HEK293 (cell line): ENCODE measurements around the gene ABCB9.
"Not testable (repeated sequence)": the region's sequence is repeated elsewhere in the genome, so short reads cannot be mapped to it uniquely, and the experiment has no call there.

Source experiments
- CTCF ChIA-PET: fragments of 350-600 bp; formaldehyde crosslinking; extraction: SDS; loops from one replicate; lab custom pipeline; 2021; ENCODE audit warnings: antibody characterized with exemption; lab: Yijun Ruan, JAX
- POLR2A ChIA-PET: fragments of 300-600 bp; formaldehyde crosslinking; extraction: SDS; loops from one replicate; lab custom pipeline; 2020; ENCODE audit warnings: antibody characterized with exemption, inconsistent platforms; lab: Yijun Ruan, JAX
- H3K27ac ChIP-seq: fragments of 200-500 bp; sonication (Bioruptor generic); 2 replicates; pipeline ENCODE4 v1.5.1; 2014; ENCODE audit warnings: low read depth, low read length, control low read depth, inconsistent platforms; ENCODE audit errors: extremely low read depth
- H3K36me3 ChIP-seq, 2 experiments: fragments of 200-500 bp in 1 of 2; sonication (Bioruptor generic) in 1 of 2; 1 replicate in 1 of 2; 2 replicates in 1 of 2; pipeline ENCODE4 v1.5.1; 2014 to 2017; ENCODE audit warnings: inconsistent platforms in 2 of 2, low read length in 2 of 2; ENCODE audit not compliant: control insufficient read depth in 2 of 2, insufficient read depth in 1 of 2
- H3K4me1 ChIP-seq: fragments of 200-500 bp; sonication (Bioruptor generic); 2 replicates; pipeline ENCODE4 v1.5.1; 2014; ENCODE audit warnings: mild to moderate bottlenecking, low read length, inconsistent platforms; ENCODE audit not compliant: control insufficient read depth, insufficient read depth
- H3K4me3 ChIP-seq: 2 replicates; pipeline ENCODE4 v1.5.1; 2011; ENCODE audit warnings: low read depth, mild to moderate bottlenecking, control low read depth, low read length, moderate library complexity
- H3K9me3 ChIP-seq: fragments of 200-500 bp; sonication (Bioruptor generic); 2 replicates; pipeline ENCODE4 v1.5.1; 2014; ENCODE audit warnings: low read depth, low read length, inconsistent platforms; ENCODE audit not compliant: control insufficient read depth, insufficient read depth
- FEZF1 ChIP-seq: fragments of 450-650 bp; formaldehyde crosslinking; IDR thresholded peaks from 2 replicates; pipeline ENCODE4 v1.5.1; 2016; ENCODE audit warnings: missing biosample characterization, missing genetic modification characterization
- HOXA7 ChIP-seq: sonication (generic); formaldehyde crosslinking; IDR thresholded peaks from 2 replicates; pipeline ENCODE4 v1.8.1; 2022; ENCODE audit warnings: missing genetic modification reagents, borderline replicate concordance
- KLF16 ChIP-seq: fragments of 450-650 bp; formaldehyde crosslinking; IDR thresholded peaks from 2 replicates; pipeline ENCODE4 v1.5.1; 2017; ENCODE audit warnings: missing biosample characterization, missing genetic modification characterization
- MYNN ChIP-seq: fragments of 450-650 bp; formaldehyde crosslinking; IDR thresholded peaks from 2 replicates; pipeline ENCODE4 v1.5.1; 2016; ENCODE audit warnings: missing biosample characterization, missing genetic modification characterization, borderline replicate concordance
- WT1 ChIP-seq: fragments of 450-650 bp; formaldehyde crosslinking; IDR thresholded peaks from 2 replicates; pipeline ENCODE4 v1.5.1; 2016; ENCODE audit warnings: missing biosample characterization, missing genetic modification characterization
- ZBTB1 ChIP-seq: fragments of 450-650 bp; formaldehyde crosslinking; IDR thresholded peaks from 2 replicates; pipeline ENCODE4 v1.5.1; 2016; ENCODE audit warnings: missing biosample characterization, missing genetic modification characterization
- ZFHX2 ChIP-seq: fragments of 450-650 bp; formaldehyde crosslinking; conservative IDR thresholded peaks from 2 replicates; pipeline ENCODE4 v1.5.1; 2016; ENCODE audit warnings: missing biosample characterization, missing genetic modification characterization
- ZNF157 ChIP-seq: fragments of 450-650 bp; formaldehyde crosslinking; IDR thresholded peaks from 2 replicates; pipeline ENCODE4 v1.5.1; 2016; ENCODE audit warnings: missing biosample characterization, missing genetic modification characterization
- ZNF16 ChIP-seq: fragments of 450-650 bp; formaldehyde crosslinking; IDR thresholded peaks from 2 replicates; pipeline ENCODE4 v1.5.1; 2016; ENCODE audit warnings: low read depth, missing biosample characterization, missing genetic modification characterization
- ZNF175 ChIP-seq: fragments of 450-650 bp; formaldehyde crosslinking; IDR thresholded peaks from 2 replicates; pipeline ENCODE4 v1.5.1; 2016; ENCODE audit warnings: missing biosample characterization, missing genetic modification characterization
- ZNF423 ChIP-seq: fragments of 450-650 bp; formaldehyde crosslinking; IDR thresholded peaks from 2 replicates; pipeline ENCODE4 v1.5.1; 2016; ENCODE audit warnings: missing biosample characterization, missing genetic modification characterization
- ZNF555 ChIP-seq: fragments of 450-650 bp; formaldehyde crosslinking; conservative IDR thresholded peaks from 2 replicates; pipeline ENCODE4 v1.5.1; 2017; ENCODE audit warnings: missing biosample characterization, mild to moderate bottlenecking, missing genetic modification characterization, inconsistent platforms
- ZNF654 ChIP-seq: fragments of 450-650 bp; formaldehyde crosslinking; IDR thresholded peaks from 2 replicates; pipeline ENCODE4 v1.5.1; 2016; ENCODE audit warnings: low read depth, missing biosample characterization, missing genetic modification characterization
- ZNF677 ChIP-seq: fragments of 450-650 bp; IDR thresholded peaks from 2 replicates; pipeline ENCODE4 v1.5.0; 2018; ENCODE audit warnings: missing biosample characterization, mild to moderate bottlenecking, missing genetic modification characterization, moderate library complexity
- ZXDB ChIP-seq: fragments of 450-650 bp; formaldehyde crosslinking; IDR thresholded peaks from 2 replicates; pipeline ENCODE4 v1.5.1; 2016; ENCODE audit warnings: missing biosample characterization, missing genetic modification characterization
- TF ChIP-seq, protein P1 (sequence below): fragments of 450-650 bp; formaldehyde crosslinking; IDR thresholded peaks from 2 replicates; pipeline ENCODE4 v1.5.1; 2017; ENCODE audit warnings: missing biosample characterization, missing genetic modification characterization
- TF ChIP-seq, protein P2 (sequence below): fragments of 450-650 bp; IDR thresholded peaks from 2 replicates; pipeline ENCODE4 v1.5.1; 2018; ENCODE audit warnings: missing biosample characterization, mild to moderate bottlenecking, missing genetic modification characterization
- TF ChIP-seq, protein P3 (sequence below): fragments of 450-650 bp; formaldehyde crosslinking; IDR thresholded peaks from 2 replicates; pipeline ENCODE4 v1.5.1; 2017; ENCODE audit warnings: missing biosample characterization, missing genetic modification characterization
- TF ChIP-seq, protein P4 (sequence below): fragments of 450-650 bp; formaldehyde crosslinking; IDR thresholded peaks from 2 replicates; pipeline ENCODE4 v1.5.1; 2016; ENCODE audit warnings: missing biosample characterization, missing genetic modification characterization, borderline replicate concordance
- TF ChIP-seq, protein P5 (sequence below): fragments of 450-650 bp; formaldehyde crosslinking; IDR thresholded peaks from 2 replicates; pipeline ENCODE4 v1.5.1; 2017; ENCODE audit warnings: missing biosample characterization, missing genetic modification characterization

ABCB9 gene

DNA sequence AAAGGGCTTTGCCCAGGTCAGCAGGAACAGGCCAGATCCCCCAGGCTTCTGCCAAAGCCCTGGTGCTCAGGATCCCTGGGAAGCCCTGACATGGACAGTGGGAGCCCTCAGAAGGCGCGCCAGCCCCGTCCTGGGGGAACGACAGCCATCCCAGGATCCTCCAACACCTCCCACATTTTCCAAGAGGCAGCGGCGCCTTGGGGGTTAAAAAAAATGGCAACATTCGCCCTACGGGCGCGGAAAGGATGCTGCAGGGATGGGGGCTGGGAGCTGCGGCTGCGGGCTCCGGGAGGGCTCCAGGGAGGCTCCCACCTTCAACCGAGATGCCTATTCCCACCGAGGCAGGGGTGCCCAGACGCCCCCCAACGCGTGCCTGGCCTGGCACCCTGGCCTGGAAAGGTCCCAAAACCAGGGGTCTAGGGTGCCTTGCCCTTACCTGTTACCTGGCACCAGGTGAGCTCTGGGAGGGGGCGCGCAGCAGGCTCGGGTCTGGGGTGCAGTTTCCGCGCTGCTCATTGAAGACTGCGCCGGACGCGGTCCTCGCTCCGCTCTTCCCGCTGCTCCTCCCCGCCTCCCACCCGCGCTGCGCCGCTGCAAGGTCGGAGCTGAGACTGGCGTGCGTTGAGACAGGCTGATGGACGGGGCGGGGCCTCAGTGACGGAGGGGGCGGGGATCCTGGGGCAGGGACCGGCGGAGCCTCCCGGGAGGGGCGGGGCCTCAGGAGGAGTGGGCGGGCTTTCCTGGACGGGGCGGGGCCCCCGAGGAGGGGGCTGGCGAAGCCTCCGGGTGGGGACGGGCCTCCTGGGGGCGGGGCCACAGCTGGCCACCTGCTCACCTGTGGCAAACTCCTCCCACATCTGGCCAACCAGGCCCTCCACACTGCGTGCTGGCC lies at the start of gene ABCB9 (continued):
- TF ChIP-seq ZNF175 (tag by site-specific recombination), result no peak

DNA sequence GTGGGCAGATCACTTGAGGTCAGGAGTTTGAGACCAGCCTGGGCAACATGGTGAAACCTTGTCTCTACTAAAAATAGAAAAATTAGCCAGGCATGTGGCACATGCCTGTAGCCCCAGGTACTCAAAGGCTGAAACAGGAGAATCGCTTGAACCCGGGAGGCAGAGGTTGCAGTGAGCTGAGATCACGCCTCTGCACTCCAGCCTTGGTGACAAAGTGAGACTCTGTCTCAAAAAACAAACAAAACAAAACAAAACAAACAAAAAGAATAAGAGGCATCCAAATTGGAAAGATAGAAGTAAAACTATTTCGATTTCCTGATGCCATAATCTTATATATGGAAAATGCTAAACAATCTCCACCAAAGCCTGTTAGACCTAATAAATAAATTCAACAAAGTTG lies 48.2 kb upstream of the ABCB9 start:
- H3K9me3 ChIP-seq, CTCF ChIA-PET, H3K27ac ChIP-seq, H3K36me3 ChIP-seq, H3K4me1 ChIP-seq, H3K4me3 ChIP-seq, POLR2A ChIA-PET: not testable (repeated sequence)

DNA sequence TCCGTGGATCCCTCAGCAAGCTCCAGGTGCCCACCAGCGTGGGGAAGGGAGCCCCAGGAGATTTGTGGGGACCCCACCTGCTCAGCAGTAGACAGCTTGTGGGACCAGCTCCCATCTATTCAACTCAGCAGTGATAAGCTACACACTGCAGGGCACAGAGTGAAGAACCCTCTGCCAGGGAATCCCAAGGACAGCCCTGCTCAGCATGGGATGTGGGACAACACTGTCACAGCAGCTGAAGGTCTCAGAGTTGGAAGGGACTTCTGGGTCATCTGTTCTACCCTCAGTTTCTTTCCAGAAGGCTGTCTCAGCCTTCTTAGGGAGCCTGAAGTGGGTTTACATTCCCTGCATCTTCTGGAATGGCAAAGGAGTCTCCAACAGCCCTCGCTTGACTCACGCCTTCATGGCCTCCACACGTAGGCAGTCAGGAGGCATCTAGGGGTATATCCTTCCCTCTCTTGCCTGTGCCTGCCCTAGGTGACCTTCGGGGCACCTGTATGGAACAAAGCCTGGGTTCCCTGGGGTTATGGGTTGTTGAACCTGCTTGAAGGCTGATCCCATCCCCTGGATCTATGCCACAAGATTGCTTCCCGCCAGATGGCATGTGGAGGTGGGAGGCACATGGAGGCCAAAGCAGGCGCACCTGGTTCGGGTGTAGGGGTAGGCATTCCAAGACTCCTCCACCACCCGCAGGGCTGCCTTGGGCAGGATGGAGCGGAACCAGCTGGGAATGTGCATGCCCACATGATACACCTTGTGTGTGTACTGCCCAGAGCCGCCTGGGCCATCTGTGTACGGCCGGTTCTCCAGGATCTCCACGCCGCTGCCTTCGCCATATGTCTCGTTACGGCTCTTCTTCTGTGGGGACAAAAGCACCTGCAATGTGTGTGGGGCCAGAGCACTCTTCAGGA lies 47.2 kb upstream of the ABCB9 start:
- Histone ChIP-seq H3K27ac (no peak overlapping the region), H3K9me3 (no peaks in the 10 kb centered on the region), H3K36me3 (no peaks in the 10 kb centered on the region; a peak in 1 of 3 replicates), H3K4me3 (no peak overlapping the region), H3K4me1 (no peaks in the 10 kb centered on the region)
- ChIA-PET CTCF (interaction anchor here (0.6 kb wide), 1 partner anchor 29 kb away, joined by 3 read pairs; no protein-coding TSS in a partner anchor), POLR2A (interaction anchor here (0.6 kb wide), 1 partner anchor 240 kb away, joined by 3 read pairs; no protein-coding TSS in a partner anchor)
- no peak for TF ChIP-seq WT1
- TF ChIP-seq ZNF16 (tag by site-specific recombination), result no peak
- no peak for TF ChIP-seq FEZF1 (tag by site-specific recombination)
- TF ChIP-seq, protein P1, sequence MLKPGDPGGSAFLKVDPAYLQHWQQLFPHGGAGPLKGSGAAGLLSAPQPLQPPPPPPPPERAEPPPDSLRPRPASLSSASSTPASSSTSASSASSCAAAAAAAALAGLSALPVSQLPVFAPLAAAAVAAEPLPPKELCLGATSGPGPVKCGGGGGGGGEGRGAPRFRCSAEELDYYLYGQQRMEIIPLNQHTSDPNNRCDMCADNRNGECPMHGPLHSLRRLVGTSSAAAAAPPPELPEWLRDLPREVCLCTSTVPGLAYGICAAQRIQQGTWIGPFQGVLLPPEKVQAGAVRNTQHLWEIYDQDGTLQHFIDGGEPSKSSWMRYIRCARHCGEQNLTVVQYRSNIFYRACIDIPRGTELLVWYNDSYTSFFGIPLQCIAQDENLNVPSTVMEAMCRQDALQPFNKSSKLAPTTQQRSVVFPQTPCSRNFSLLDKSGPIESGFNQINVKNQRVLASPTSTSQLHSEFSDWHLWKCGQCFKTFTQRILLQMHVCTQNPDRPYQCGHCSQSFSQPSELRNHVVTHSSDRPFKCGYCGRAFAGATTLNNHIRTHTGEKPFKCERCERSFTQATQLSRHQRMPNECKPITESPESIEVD (tag by site-specific recombination), result no peak
- TF ChIP-seq MYNN (tag by site-specific recombination), result no peak
- no peak for TF ChIP-seq KLF16 (tag by site-specific recombination)
- TF ChIP-seq, protein P2, sequence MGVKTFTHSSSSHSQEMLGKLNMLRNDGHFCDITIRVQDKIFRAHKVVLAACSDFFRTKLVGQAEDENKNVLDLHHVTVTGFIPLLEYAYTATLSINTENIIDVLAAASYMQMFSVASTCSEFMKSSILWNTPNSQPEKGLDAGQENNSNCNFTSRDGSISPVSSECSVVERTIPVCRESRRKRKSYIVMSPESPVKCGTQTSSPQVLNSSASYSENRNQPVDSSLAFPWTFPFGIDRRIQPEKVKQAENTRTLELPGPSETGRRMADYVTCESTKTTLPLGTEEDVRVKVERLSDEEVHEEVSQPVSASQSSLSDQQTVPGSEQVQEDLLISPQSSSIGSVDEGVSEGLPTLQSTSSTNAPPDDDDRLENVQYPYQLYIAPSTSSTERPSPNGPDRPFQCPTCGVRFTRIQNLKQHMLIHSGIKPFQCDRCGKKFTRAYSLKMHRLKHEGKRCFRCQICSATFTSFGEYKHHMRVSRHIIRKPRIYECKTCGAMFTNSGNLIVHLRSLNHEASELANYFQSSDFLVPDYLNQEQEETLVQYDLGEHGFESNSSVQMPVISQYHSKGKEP (tag by site-specific recombination), result no peak
- TF ChIP-seq, protein P3, sequence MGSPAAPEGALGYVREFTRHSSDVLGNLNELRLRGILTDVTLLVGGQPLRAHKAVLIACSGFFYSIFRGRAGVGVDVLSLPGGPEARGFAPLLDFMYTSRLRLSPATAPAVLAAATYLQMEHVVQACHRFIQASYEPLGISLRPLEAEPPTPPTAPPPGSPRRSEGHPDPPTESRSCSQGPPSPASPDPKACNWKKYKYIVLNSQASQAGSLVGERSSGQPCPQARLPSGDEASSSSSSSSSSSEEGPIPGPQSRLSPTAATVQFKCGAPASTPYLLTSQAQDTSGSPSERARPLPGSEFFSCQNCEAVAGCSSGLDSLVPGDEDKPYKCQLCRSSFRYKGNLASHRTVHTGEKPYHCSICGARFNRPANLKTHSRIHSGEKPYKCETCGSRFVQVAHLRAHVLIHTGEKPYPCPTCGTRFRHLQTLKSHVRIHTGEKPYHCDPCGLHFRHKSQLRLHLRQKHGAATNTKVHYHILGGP (tag by site-specific recombination), result no peak
- TF ChIP-seq, protein P4, sequence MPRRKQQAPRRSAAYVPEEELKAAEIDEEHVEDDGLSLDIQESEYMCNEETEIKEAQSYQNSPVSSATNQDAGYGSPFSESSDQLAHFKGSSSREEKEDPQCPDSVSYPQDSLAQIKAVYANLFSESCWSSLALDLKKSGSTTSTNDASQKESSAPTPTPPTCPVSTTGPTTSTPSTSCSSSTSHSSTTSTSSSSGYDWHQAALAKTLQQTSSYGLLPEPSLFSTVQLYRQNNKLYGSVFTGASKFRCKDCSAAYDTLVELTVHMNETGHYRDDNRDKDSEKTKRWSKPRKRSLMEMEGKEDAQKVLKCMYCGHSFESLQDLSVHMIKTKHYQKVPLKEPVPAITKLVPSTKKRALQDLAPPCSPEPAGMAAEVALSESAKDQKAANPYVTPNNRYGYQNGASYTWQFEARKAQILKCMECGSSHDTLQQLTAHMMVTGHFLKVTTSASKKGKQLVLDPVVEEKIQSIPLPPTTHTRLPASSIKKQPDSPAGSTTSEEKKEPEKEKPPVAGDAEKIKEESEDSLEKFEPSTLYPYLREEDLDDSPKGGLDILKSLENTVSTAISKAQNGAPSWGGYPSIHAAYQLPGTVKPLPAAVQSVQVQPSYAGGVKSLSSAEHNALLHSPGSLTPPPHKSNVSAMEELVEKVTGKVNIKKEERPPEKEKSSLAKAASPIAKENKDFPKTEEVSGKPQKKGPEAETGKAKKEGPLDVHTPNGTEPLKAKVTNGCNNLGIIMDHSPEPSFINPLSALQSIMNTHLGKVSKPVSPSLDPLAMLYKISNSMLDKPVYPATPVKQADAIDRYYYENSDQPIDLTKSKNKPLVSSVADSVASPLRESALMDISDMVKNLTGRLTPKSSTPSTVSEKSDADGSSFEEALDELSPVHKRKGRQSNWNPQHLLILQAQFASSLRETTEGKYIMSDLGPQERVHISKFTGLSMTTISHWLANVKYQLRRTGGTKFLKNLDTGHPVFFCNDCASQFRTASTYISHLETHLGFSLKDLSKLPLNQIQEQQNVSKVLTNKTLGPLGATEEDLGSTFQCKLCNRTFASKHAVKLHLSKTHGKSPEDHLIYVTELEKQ (tag by site-specific recombination), result no peak
- TF ChIP-seq HOXA7 (CRISPR knock-in tag), result no peak
- no peak for TF ChIP-seq ZNF654 (tag by site-specific recombination)
- no peak for TF ChIP-seq ZBTB1 (tag by site-specific recombination)
- TF ChIP-seq ZNF555, result no peak
- TF ChIP-seq ZNF423 (tag by site-specific recombination), result no peak
- TF ChIP-seq ZNF157 (tag by site-specific recombination), result no peak
- no peak for TF ChIP-seq ZNF677 (tag by site-specific recombination)
- no peak for TF ChIP-seq ZXDB (tag by site-specific recombination)
- TF ChIP-seq ZFHX2, result no peak
- TF ChIP-seq, protein P5, sequence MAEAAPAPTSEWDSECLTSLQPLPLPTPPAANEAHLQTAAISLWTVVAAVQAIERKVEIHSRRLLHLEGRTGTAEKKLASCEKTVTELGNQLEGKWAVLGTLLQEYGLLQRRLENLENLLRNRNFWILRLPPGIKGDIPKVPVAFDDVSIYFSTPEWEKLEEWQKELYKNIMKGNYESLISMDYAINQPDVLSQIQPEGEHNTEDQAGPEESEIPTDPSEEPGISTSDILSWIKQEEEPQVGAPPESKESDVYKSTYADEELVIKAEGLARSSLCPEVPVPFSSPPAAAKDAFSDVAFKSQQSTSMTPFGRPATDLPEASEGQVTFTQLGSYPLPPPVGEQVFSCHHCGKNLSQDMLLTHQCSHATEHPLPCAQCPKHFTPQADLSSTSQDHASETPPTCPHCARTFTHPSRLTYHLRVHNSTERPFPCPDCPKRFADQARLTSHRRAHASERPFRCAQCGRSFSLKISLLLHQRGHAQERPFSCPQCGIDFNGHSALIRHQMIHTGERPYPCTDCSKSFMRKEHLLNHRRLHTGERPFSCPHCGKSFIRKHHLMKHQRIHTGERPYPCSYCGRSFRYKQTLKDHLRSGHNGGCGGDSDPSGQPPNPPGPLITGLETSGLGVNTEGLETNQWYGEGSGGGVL (tag by site-specific recombination), result no peak
